ENCODE data around the gene NEDD8.

NEDD8 gene

DNA sequence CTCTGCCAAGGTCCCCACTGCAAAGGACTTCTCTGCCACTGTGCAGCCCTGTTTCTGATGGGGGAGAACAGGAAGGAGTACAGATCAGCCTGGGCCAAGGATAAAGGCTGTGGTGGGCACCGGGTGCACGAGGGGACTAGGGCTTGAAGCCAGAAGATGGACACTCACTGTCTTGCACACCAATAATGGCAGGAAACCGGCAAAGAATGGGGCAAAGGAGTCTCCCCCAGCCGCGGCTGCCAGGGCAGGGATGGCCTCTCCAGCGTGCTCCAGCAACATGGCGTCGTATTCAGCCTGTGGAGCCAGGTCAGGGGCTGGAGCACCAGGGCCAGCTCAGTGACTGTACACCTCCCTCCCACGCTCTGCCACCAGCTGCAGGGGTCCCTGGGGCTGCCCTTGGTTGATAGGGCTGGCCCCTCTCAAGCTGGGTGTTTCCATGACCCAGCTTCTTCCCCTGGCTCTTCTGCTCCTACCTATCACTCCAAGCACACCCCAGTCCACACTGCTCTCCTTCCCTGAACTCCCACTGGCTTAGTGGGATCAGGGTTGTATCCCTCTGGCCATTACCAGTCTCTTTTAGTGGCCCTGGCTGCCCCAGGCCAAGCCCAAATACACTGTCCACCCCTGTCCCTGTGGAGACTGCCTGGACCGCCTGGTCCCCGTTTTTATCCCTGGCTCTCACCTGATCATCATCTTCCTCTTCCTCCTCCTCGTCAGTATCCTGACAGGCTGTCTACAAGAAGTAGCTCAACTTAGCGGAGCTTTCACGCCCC, 49.9 kb downstream of the NEDD8 start:
- Histone ChIP-seq H3K36me3 (peaks cover 89% of the 10 kb centered on the region), H3K4me1 (no peaks in the 10 kb centered on the region), H3K9me3 (no peaks in the 10 kb centered on the region), H3K27me3 (no peaks in the 10 kb centered on the region), H3K4me3 (ENCODE audit: low read depth, low read length) (no peak overlapping the region)
- TF ChIP-seq CTCF (IDR thresholded peaks at IDR 0.05; ENCODE audit: low read depth, low read length) = no peak
- no peak for DNase-seq

GRCh38 chr14:24181371-24182077, 50.6 kb downstream of the NEDD8 start:
- no peak for DNase-seq
- Histone ChIP-seq H3K9me3 (no peaks in the 10 kb centered on the region), H3K27me3 (no peaks in the 10 kb centered on the region), H3K4me3 (ENCODE audit: low read depth, low read length) (no peak overlapping the region), H3K36me3 (peaks cover 85% of the 10 kb centered on the region), H3K4me1 (no peaks in the 10 kb centered on the region)
- no peak for TF ChIP-seq CTCF (IDR thresholded peaks at IDR 0.05; ENCODE audit: low read depth, low read length)

- TF ChIP-seq CTCF (IDR thresholded peaks at IDR 0.05; ENCODE audit: low read depth, low read length) = no peak
- DNase-seq = no peak
- Histone ChIP-seq H3K4me3 (ENCODE audit: low read depth, low read length) (no peak overlapping the region), H3K4me1 (no peaks in the 10 kb centered on the region), H3K9me3 (no peaks in the 10 kb centered on the region), H3K36me3 (peaks cover 72% of the 10 kb centered on the region), H3K27me3 (no peaks in the 10 kb centered on the region)
Observed at GRCh38 chr14:24179961-24180796, 52.0 kb downstream of the NEDD8 start.

- H3K36me3 ChIP-seq = peaks cover 64% of the 10 kb centered on the region
- H3K4me1 ChIP-seq = no peaks in the 10 kb centered on the region
- no peak overlapping the region for H3K4me3 ChIP-seq (ENCODE audit: low read depth, low read length)
Observed at GRCh38 chr14:24179294-24179960, 52.7 kb downstream of the NEDD8 start.

More at GRCh38 chr14:24179294-24179960, 52.7 kb downstream of the NEDD8 start:
- no peak for TF ChIP-seq CTCF (IDR thresholded peaks at IDR 0.05; ENCODE audit: low read depth, low read length)
- H3K27me3 ChIP-seq = no peaks in the 10 kb centered on the region
- H3K9me3 ChIP-seq = no peaks in the 10 kb centered on the region
- no peak for DNase-seq

All from BE2C (cell line).